Activated naive CD4-positive, alpha-beta T cell treated with anti-CD3 and anti-CD28 coated beads for 36 hours (primary cell): ENCODE measurements around the gene UBE3B. TPM values are rescaled to one million over a fixed set of nuclear protein-coding genes. Genes with fewer than 3 reads are reported as not detected.

Experiments
- CTCF ChIA-PET: fragments of 350-600 bp; sonication (Branson Sonifier 250); formaldehyde crosslinking; loops from one replicate; lab custom pipeline; 2021; ENCODE audit warnings: antibody characterized with exemption; lab: Charles Lee
- DNase-seq: peaks from one replicate; pipeline ENCODE4 v3.0.0-alpha.2; 2020
- H3K27ac Mint-ChIP-seq: one replicate; pipeline ENCODE4 v1.8.0; 2021; ENCODE audit warnings: mild to moderate bottlenecking, mixed read lengths
- H3K27me3 Mint-ChIP-seq: one replicate; pipeline ENCODE4 v1.8.0; 2021; ENCODE audit warnings: low read depth, mixed read lengths
- H3K36me3 Mint-ChIP-seq: one replicate; pipeline ENCODE4 v1.8.0; 2021; ENCODE audit warnings: low read depth, mixed read lengths
- H3K4me1 Mint-ChIP-seq: one replicate; pipeline ENCODE4 v1.8.0; 2021; ENCODE audit warnings: low read depth, mixed read lengths
- H3K4me3 Mint-ChIP-seq: one replicate; pipeline ENCODE4 v1.8.0; 2021; ENCODE audit warnings: mild to moderate bottlenecking, moderate library complexity, mixed read lengths
- H3K9me3 Mint-ChIP-seq: one replicate; pipeline ENCODE4 v1.8.0; 2021; ENCODE audit warnings: mixed read lengths
- intact Hi-C: fragments of 100-400 bp; cut with micrococcal nuclease; formaldehyde crosslinking; loops from one replicate; pipeline ENCODE4 v1.15.1; 2023
- total RNA-seq, 2 experiments: library from RNA; stranded (reverse); gene quantifications; one replicate each; pipeline ENCODE4 v1.2.3, GENCODE V29; 2021

The UBE3B gene
- total RNA-seq, 2 experiments from 2014 or later = 26.2 to 26.6 TPM

DNA sequence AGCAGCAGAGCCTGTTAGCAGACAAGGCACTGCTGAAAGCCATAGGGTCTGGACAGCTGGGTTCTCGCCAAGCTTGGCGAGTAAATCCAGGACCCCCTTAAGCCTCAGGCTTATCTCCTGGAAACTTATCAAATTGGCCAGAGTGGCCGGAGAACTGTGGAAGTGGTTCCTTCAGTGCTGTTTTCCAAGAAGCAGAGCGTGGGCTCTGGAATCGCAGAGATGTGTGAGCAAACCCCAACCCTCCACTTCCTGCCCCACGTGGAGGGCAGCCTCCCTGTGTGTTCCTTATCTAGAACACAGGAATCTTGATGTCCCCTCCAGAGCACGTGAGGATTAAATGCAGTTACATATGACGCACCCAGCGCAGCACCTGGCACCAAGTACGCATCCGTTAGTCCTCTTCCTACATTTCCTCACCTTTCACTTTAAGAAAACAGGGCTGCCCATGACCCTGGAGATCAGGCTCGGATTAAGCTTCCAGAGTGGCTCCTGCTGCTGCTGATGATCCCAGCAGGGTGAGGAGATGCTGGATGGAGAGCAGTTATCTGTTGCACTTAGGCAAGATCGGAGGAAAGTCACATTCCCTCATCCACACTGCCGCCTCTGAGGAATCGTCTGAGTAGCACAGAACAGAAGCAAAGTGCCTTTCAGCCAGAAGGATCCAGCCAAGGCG, 60.9 kb downstream of the UBE3B start:
- DNase-seq = no peak
- H3K4me3 Mint-ChIP-seq = no peak overlapping the region
- CTCF ChIA-PET = no interaction called here
- peaks cover 1% of the 10 kb centered on the region for H3K36me3 Mint-ChIP-seq
- H3K27me3 Mint-ChIP-seq = no peaks in the 10 kb centered on the region
- no peak overlapping the region for H3K27ac Mint-ChIP-seq
- intact Hi-C loops = no loop called here
- H3K4me1 Mint-ChIP-seq = no peaks in the 10 kb centered on the region
- H3K9me3 Mint-ChIP-seq = no peaks in the 10 kb centered on the region

DNA sequence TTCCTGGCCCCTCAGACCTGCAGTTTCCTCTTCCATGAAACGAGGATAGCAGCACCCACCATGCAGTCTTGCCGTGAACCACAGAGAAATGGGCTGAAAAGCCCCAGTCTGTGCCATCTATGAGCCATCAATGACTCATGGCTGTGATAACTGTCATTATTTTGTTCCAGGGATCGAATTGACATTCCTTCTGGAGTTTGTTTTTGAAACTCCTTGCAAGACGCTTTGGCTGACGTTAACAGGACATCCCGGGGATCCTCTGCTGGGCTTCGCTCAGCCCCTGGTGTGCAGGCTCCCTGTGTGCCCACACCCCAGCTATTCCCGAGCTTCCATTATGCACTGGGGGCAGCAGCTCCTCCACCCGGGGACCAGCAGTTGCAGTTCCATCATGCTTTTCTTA, 62.1 kb downstream of the UBE3B start:
- Mint-ChIP-seq H3K4me1 (no peaks in the 10 kb centered on the region), H3K4me3 (no peak overlapping the region), H3K9me3 (no peaks in the 10 kb centered on the region), H3K27me3 (no peaks in the 10 kb centered on the region), H3K27ac (no peak overlapping the region), H3K36me3 (peaks cover 1% of the 10 kb centered on the region)
- intact Hi-C loops = no loop called here
- CTCF ChIA-PET = no interaction called here
- no peak for DNase-seq

DNA sequence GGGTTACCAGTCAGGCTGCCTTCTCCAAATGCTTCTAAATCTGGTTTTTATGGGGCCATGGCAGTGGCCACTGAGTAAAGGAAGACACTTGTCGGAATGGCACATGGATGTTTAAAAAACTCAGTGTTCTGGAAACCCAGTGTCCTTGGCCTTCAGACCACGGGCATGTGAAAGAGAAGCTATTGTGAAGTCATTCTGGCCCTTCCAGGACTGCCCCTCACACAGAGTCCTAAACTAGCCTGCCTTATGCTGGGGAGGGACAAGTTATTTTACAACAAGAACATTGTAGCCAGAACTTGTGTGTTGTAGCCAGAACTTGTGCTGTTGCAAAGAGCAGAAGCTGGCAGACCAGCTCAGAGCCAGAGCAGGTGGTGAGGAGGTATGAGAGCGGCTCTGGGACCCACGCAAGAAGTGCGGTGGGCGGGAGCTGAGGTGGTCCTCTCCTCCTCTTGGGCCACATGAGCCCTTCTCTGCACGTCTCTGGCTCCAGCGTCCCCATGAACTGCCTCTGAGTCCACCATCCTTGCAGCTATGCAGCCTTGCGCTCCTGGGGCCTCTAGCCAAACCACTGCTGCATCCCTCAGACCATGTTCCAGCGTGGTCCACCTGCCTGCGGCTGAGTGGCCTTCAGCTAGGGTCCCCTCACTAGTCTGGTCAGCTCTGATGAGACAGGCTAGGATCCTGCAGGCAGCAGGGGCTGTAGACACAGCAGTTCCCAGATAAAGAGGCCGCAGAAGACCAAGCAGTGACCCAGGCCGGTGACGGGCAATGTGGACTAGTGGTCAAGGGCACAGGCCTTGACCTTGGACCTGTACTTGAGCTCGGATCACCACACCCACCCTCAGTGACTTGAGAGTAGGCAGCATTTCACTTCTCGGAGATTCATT, 63.3 kb downstream of the UBE3B start:
- no peaks in the 10 kb centered on the region for H3K9me3 Mint-ChIP-seq
- H3K4me3 Mint-ChIP-seq = no peak overlapping the region
- intact Hi-C loops = no loop called here
- H3K4me1 Mint-ChIP-seq = peaks cover 7% of the 10 kb centered on the region
- CTCF ChIA-PET = interaction anchor here (1.2 kb wide), 1 partner anchor 58 kb away, joined by 3 read pairs; no protein-coding TSS in a partner anchor
- H3K27me3 Mint-ChIP-seq = no peaks in the 10 kb centered on the region
- peaks cover 1% of the 10 kb centered on the region for H3K36me3 Mint-ChIP-seq
- no peak for DNase-seq
- H3K27ac Mint-ChIP-seq = no peak overlapping the region

DNA sequence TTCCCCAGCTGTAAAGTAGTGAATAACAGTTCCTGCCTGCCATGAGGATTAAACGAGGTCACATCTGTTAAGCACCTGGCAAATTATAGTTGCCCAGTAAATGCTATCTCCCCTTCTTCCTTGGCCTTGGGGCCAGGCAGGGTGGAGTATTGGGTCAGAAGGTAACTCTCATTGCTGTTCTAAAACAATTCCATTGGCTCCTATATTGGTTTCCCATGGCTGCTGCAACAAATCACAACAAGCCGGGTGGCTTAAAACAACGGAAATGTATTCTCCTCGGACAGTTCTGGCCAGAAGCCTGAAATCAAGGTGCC, 63.9 kb downstream of the UBE3B start:
- CTCF ChIA-PET = interaction anchor here (1.2 kb wide), 1 partner anchor 57 kb away, joined by 3 read pairs; no protein-coding TSS in a partner anchor

DNA sequence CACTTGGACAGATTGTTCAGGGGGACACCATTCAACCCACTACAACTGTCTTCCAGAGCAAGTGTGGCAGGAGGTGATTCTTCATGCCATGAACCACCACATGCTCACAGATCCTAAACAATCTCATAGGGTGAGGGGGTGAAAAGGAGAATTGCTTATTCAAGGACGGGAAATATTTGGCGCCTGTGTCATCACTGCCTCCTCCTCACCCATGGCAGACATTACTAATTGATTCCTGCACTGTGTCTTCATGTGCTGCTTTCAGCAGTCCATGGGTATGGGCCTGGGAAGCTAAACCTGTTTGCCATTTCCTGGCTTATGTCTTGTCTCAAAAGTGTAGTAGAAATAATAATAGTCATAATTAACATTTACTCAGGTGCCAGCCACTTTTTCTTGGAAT, 64.6 kb downstream of the UBE3B start:
- CTCF ChIA-PET = interaction anchor here (1.0 kb wide), 1 partner anchor 55 kb away, joined by 4 read pairs; no protein-coding TSS in a partner anchor
- intact Hi-C loops = no loop called here
- peaks cover 1% of the 10 kb centered on the region for H3K36me3 Mint-ChIP-seq

More for the DNA sequence above, 63.9 kb downstream of the UBE3B start:
- H3K4me1 Mint-ChIP-seq = peaks cover 7% of the 10 kb centered on the region
- H3K4me3 Mint-ChIP-seq = no peak overlapping the region
- intact Hi-C loops = no loop called here
- no peak for DNase-seq
- H3K27me3 Mint-ChIP-seq = no peaks in the 10 kb centered on the region
- no peak overlapping the region for H3K27ac Mint-ChIP-seq
- peaks cover 1% of the 10 kb centered on the region for H3K36me3 Mint-ChIP-seq
- H3K9me3 Mint-ChIP-seq = no peaks in the 10 kb centered on the region

DNA sequence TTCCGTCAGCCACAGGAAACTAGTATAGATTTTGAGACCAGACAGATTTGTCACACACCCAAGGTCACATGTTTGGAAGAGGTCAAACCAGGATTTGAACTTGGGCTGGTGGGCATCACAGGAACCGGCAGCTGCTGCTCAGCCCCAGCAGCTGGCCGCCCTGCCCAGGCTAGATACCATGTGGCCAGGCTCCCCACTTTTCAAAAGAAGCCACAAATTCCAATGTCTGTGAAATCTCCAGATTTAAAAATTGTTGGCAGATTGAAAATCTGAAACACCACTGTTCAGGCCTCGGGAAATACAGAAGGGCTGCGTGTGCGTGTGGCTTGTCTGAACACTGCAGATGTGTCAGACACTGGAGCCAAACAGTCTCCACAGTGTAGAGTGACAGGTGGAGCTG, 65.4 kb downstream of the UBE3B start:
- no peaks in the 10 kb centered on the region for H3K36me3 Mint-ChIP-seq
- no peak overlapping the region for H3K4me3 Mint-ChIP-seq
- H3K27ac Mint-ChIP-seq = no peak overlapping the region
- DNase-seq = no peak
- intact Hi-C loops = no loop called here
- no peaks in the 10 kb centered on the region for H3K9me3 Mint-ChIP-seq
- H3K4me1 Mint-ChIP-seq = peaks cover 7% of the 10 kb centered on the region
- peaks cover 9% of the 10 kb centered on the region for H3K27me3 Mint-ChIP-seq
- CTCF ChIA-PET = no interaction called here

More for the DNA sequence above, 64.6 kb downstream of the UBE3B start:
- H3K4me1 Mint-ChIP-seq = peaks cover 7% of the 10 kb centered on the region
- DNase-seq = no peak
- no peaks in the 10 kb centered on the region for H3K9me3 Mint-ChIP-seq
- H3K4me3 Mint-ChIP-seq = no peak overlapping the region
- no peak overlapping the region for H3K27ac Mint-ChIP-seq
- peaks cover under 1% of the 10 kb centered on the region for H3K27me3 Mint-ChIP-seq

DNA sequence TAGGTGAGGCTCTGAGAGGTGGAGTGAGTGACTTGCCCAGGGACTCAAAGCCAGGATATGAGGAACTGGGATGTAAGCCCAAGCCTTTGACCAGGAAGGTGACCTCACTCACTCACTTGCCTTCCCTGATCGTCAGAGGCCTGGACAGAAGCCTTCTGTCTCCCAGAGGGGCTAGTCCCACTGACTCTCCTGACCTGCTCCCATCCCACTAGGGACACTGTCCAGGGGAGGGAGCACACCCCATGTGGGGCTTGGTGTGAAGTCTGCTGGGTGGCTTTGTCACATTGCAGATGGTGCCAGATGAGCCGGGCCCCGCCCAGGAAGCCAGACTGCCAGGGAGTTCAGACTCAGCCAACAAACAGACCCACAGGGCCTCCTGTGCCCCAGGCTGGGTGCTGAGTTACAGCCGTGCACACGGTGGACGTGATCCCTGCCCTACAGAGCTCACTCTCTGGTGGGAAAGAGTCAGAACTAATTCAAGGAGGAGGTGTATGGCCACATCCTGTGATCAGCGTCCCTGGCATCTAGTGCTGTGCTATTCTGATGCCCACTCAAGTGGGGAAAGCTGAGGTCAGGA, 67.6 kb downstream of the UBE3B start:
- no peak overlapping the region for H3K27ac Mint-ChIP-seq
- CTCF ChIA-PET = interaction anchor here (0.5 to 2.4 kb wide), 2 partner anchors 26 to 1875 kb away, joined by 3 to 6 read pairs; no protein-coding TSS in a partner anchor
- H3K9me3 Mint-ChIP-seq = no peaks in the 10 kb centered on the region
- H3K27me3 Mint-ChIP-seq = peaks cover 14% of the 10 kb centered on the region
- H3K4me1 Mint-ChIP-seq = peaks cover 7% of the 10 kb centered on the region
- no peak for DNase-seq
- H3K4me3 Mint-ChIP-seq = no peak overlapping the region
- intact Hi-C loops = no loop called here
- no peaks in the 10 kb centered on the region for H3K36me3 Mint-ChIP-seq

DNA sequence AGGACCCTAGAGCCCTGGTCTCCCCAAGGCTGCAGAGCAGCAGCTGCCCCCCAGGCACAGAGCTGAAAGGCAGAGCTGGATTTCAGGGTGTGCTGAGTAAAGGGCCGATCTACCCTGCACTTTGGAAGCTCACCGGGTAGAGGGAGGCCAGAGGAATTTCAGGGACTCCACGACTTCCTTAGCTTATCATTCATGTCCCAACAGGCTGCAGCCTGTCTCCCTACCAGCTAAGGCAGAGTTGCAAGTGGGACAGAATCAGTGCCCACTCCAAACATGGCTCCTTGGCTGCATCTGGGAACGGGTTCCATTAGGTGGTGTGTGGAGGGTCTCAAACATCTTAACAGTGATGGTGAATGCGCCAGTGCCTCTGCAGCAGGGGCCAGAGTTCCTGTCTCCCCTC, 68.4 kb downstream of the UBE3B start:
- DNase-seq = no peak
- H3K4me3 Mint-ChIP-seq = no peak overlapping the region
- no peaks in the 10 kb centered on the region for H3K36me3 Mint-ChIP-seq
- H3K4me1 Mint-ChIP-seq = peaks cover 7% of the 10 kb centered on the region
- intact Hi-C loops = no loop called here
- CTCF ChIA-PET = interaction anchor here (2.4 kb wide), 1 partner anchor 27 kb away, joined by 6 read pairs; no protein-coding TSS in a partner anchor
- peaks cover 14% of the 10 kb centered on the region for H3K27me3 Mint-ChIP-seq
- H3K27ac Mint-ChIP-seq = no peak overlapping the region
- H3K9me3 Mint-ChIP-seq = no peaks in the 10 kb centered on the region

DNA sequence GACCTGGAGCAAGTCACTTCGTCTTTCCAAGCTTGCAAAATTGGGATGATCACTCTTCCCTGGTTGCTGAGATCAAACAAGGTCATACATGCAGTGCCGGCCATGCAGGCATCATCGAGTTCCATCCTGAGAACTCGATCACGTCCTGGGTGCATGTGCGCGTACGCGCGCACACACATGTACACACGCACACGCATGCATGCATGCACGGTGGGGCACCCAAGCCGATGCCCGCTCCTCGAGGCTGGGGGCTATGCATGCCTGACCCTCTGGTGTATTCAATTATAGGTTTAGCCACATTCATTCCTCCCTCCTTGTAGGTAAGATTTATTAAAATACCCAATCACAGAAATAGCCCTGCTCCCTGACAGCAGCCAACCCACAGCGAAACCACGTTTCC, 69.9 kb downstream of the UBE3B start:
- no peak overlapping the region for H3K27ac Mint-ChIP-seq
- no peak for DNase-seq
- peaks cover 14% of the 10 kb centered on the region for H3K27me3 Mint-ChIP-seq
- no peaks in the 10 kb centered on the region for H3K9me3 Mint-ChIP-seq
- intact Hi-C loops = no loop called here
- no peaks in the 10 kb centered on the region for H3K36me3 Mint-ChIP-seq
- H3K4me3 Mint-ChIP-seq = no peak overlapping the region
- CTCF ChIA-PET = no interaction called here
- H3K4me1 Mint-ChIP-seq = peaks cover 7% of the 10 kb centered on the region

DNA sequence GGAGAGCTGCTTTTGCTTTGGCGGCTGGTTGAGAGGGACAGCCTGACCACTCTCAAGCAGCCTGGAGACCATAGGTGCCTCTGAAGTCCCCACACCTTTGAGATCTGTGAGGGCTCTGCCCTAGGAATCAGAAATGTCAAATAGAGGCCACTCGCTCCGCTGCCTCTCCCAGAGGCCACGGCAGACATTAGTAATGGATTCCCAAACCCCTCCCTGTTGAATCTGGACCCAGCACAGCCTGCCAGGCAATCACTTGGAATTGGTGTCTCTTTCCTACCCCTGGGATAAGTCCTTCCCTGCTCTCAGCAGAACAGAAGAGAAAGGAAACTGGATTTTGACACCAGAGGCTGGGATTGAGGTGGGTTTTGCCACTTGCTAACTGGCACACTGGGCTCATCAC, 70.8 kb downstream of the UBE3B start:
- intact Hi-C loops = no loop called here
- CTCF ChIA-PET = no interaction called here
- peaks cover 14% of the 10 kb centered on the region for H3K27me3 Mint-ChIP-seq

DNA sequence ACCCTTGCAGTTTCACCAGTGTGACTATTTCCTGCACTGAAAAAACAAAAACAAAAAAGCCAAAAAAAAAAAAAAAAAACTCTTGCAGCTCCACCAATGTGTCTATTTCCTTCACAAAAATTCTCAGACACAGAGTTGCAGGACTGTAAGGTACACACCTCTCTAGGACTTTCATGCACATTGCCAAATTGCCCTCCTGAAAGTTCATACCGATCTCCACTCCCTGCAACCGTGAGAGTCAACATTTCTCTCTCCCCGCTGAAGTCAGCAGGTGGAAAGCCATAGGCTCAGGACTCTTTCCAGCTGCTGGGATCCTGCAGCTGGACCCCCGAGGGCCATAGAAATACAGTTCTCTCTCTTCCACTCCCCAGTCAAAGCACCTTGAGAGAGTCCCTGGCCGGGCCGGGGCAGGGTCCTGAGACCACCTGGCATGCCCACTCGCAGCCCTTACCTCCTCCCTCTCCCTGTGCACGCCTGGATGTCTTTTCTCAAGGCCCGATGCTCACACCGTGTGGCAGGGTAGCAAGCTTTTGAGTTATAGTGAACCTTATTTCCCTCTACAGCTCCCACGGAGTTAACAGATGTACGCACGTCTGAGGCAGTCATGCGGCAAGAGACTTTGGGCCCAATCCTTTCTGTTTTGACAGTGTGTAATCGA, 72.3 kb downstream of the UBE3B start:
- H3K27me3 Mint-ChIP-seq = peaks cover 14% of the 10 kb centered on the region
- H3K9me3 Mint-ChIP-seq = no peaks in the 10 kb centered on the region
- no peaks in the 10 kb centered on the region for H3K36me3 Mint-ChIP-seq
- CTCF ChIA-PET = interaction anchor here (0.6 to 2.1 kb wide), 4 partner anchors 32 to 774 kb away, joined by 3 to 5 read pairs (median 4); no protein-coding TSS in a partner anchor
- H3K4me3 Mint-ChIP-seq = no peak overlapping the region
- no peak overlapping the region for H3K27ac Mint-ChIP-seq
- DNase-seq = no peak
- intact Hi-C loops = no loop called here
- peaks cover 6% of the 10 kb centered on the region for H3K4me1 Mint-ChIP-seq

More for the DNA sequence above, 70.8 kb downstream of the UBE3B start:
- DNase-seq = no peak
- Mint-ChIP-seq H3K27ac (no peak overlapping the region), H3K4me3 (no peak overlapping the region), H3K4me1 (peaks cover 7% of the 10 kb centered on the region), H3K36me3 (no peaks in the 10 kb centered on the region), H3K9me3 (no peaks in the 10 kb centered on the region)

DNA sequence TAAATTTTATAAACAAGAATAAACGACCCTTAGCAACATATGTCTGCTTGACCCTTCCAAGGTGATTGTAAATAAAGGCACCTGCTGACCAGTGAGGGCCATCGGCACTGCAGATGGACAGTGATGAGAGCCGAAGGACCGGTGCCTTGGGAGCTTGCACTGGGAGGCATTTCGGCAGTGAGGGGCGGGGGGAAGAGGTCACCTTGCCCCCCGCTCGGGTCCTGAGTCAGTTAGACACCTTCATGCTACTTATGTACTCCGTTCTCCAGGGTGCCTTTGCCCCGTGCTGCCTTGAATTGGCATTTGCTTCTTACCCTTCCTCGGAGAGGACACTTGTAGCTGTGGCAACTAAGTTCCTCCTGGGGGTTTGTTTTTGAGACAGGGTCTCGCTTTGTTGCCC, 72.8 kb downstream of the UBE3B start:
- Mint-ChIP-seq H3K27ac (no peak overlapping the region), H3K4me1 (peaks cover under 1% of the 10 kb centered on the region), H3K4me3 (no peak overlapping the region), H3K9me3 (no peaks in the 10 kb centered on the region), H3K27me3 (peaks cover 14% of the 10 kb centered on the region), H3K36me3 (no peaks in the 10 kb centered on the region)
- intact Hi-C loops = no loop called here
- CTCF ChIA-PET = interaction anchor here (0.6 to 2.1 kb wide), 3 partner anchors 32 to 775 kb away, joined by 3 to 5 read pairs (median 5); no protein-coding TSS in a partner anchor
- no peak for DNase-seq
